Liver (tissue), 3 donors: ENCODE results near the gene EIF4G1.

Source experiments
- EGR1 ChIP-seq, 2 donors: IDR thresholded peaks; 2 replicates each; pipeline ENCODE4 v1.6.1; 2016 to 2018; ENCODE audit warnings: antibody characterized with exemption in 2 of 2, low read depth in 2 of 2
- GABPA ChIP-seq, 2 donors: IDR thresholded peaks in 1 of 2; conservative IDR thresholded peaks in 1 of 2; 2 replicates each; pipeline ENCODE4 v1.6.1; 2016; ENCODE audit warnings: antibody characterized with exemption in 2 of 2, mild to moderate bottlenecking in 1 of 2, moderate library complexity in 1 of 2
- JUND ChIP-seq, 2 donors: IDR thresholded peaks; 2 replicates each; pipeline ENCODE4 v1.6.1; 2016; ENCODE audit warnings: antibody characterized with exemption in 2 of 2
- RAD21 ChIP-seq, 2 donors: IDR thresholded peaks; 2 replicates each; pipeline ENCODE4 v1.6.1; 2016; ENCODE audit warnings: antibody characterized with exemption in 2 of 2, mild to moderate bottlenecking in 2 of 2
- YY1 ChIP-seq: IDR thresholded peaks from 2 replicates; pipeline ENCODE4 v1.6.1; 2016; ENCODE audit warnings: antibody characterized with exemption, mild to moderate bottlenecking
- TF ChIP-seq, protein P1 (sequence below): fragments of 150-350 bp; IDR thresholded peaks from 2 replicates; pipeline ENCODE4 v1.5.1; 2017; ENCODE audit warnings: improper control_type of control experiment, low read depth, low read length; ENCODE audit not compliant: missing input control
- TF ChIP-seq, protein P2 (sequence below): IDR thresholded peaks from 2 replicates; pipeline ENCODE4 v1.6.1; 2016; ENCODE audit warnings: antibody characterized with exemption
- TF ChIP-seq, protein P3 (sequence below): IDR thresholded peaks from 2 replicates; pipeline ENCODE4 v1.6.1; 2016; ENCODE audit warnings: antibody characterized with exemption
- donor health status: healthy.
- donor health status: healthy.

DNA sequence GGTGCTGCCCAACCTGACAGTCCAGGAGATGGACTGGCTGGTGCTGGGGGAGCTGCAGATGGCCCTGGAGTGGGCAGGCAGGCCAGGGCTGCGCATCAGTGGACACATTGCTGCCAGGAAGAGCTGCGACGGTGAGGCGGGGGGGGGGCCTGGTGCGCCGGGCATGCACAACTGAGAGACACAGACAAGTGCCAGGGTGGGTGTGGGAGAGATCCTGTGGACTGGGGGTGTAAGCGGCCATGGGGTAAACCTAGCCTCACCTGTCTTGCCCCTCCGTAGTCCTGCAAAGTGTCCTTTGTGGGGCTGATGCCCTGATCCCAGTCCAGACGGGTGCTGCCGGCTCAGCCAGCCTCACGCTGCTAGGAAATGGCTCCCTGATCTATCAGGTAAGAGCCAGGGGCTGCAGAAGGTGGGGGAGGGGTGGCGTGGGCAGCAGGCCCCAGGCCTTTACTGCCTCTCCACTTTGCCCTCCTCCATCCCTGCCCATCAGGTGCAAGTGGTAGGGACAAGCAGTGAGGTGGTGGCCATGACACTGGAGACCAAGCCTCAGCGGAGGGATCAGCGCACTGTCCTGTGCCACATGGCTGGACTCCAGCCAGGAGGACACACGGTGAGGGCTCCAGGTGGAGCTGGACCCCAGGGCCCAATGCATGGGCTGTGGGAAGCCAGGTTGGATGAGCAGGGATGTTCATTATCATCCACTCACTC is 68.8 kb downstream of the EIF4G1 start:
- TF ChIP-seq, protein P1, sequence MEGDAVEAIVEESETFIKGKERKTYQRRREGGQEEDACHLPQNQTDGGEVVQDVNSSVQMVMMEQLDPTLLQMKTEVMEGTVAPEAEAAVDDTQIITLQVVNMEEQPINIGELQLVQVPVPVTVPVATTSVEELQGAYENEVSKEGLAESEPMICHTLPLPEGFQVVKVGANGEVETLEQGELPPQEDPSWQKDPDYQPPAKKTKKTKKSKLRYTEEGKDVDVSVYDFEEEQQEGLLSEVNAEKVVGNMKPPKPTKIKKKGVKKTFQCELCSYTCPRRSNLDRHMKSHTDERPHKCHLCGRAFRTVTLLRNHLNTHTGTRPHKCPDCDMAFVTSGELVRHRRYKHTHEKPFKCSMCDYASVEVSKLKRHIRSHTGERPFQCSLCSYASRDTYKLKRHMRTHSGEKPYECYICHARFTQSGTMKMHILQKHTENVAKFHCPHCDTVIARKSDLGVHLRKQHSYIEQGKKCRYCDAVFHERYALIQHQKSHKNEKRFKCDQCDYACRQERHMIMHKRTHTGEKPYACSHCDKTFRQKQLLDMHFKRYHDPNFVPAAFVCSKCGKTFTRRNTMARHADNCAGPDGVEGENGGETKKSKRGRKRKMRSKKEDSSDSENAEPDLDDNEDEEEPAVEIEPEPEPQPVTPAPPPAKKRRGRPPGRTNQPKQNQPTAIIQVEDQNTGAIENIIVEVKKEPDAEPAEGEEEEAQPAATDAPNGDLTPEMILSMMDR: no peak
- TF ChIP-seq RAD21 (IDR thresholded peaks at IDR 0.05): no peak
- TF ChIP-seq GABPA (IDR thresholded peaks at IDR 0.05 in 1 of 2, conservative IDR thresholded peaks at IDR 0.05 in 1 of 2): no peak
- TF ChIP-seq, protein P2, sequence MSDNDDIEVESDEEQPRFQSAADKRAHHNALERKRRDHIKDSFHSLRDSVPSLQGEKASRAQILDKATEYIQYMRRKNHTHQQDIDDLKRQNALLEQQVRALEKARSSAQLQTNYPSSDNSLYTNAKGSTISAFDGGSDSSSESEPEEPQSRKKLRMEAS: no peak
- TF ChIP-seq JUND (IDR thresholded peaks at IDR 0.05): no peak
- TF ChIP-seq, protein P3, sequence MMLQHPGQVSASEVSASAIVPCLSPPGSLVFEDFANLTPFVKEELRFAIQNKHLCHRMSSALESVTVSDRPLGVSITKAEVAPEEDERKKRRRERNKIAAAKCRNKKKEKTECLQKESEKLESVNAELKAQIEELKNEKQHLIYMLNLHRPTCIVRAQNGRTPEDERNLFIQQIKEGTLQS: no peak
- no peak for TF ChIP-seq EGR1 (IDR thresholded peaks at IDR 0.05; ENCODE audit: low read depth in 2 of 2)
- TF ChIP-seq YY1: no peak
